HG03064 (cell line): ENCODE data around the gene PHYHIPL.

Experiments used
- ATAC-seq: cut with Tn5 transposase; IDR thresholded peaks from one replicate; pipeline ENCODE4 v1.9.1; 2021; ENCODE audit warnings: low read depth; ENCODE audit not compliant: unreplicated experiment

Gene PHYHIPL

GRCh38 chr10:59285848-59286247 lies 109.4 kb downstream of the PHYHIPL start:
- ATAC-seq = no peak

DNA sequence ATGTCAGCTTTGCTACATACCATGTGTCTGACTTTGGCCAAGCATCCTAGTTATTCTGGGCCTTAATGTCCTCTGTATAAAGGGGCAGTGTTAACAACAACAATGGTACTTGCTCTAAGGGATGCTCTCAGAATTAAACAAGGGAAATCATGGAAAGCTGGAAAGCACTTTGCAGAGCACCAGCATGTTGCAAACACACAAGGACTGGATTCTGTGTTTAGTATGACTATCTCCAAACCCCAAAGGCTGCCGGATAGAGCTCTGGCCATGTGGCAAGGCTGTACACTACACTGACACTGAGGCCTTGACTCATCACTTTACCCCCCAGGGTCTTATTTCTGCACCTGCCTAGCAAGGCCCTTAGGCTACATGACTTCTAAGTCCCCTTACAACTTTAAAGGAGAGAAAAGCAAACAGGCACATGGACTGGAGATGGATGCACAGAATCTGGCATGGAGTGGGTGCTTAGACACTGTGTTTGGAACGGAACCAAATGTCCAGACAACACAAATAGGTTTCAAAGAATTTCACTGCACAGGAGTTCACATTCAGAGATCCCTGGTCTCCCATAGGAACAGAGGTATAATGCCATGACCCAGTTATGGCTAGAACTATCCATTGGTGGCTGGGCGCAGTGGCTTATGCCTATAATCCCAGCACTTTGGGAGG lies 111.3 kb downstream of the PHYHIPL start:
- no peak for ATAC-seq

GRCh38 chr10:59289853-59290252 lies 113.4 kb downstream of the PHYHIPL start:
- no peak for ATAC-seq

DNA sequence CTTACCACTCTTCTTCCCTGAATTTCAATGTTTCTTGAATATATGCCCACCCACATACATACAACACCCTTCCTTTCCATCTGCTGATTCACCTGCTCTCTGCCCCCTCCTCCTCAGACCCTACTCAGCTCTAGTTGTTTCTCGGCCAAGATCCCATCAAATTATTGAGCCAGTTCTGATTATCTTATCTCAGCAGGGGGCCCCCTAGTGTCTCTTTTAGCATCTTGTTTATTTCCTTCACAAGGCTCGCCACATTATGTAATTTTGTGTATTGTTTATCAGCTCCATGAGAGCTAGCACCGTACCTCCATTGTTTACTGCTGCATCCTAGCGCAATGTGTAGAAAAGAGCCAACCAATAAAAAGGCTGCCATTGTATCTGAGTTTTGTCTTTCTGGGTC lies 114.0 kb downstream of the PHYHIPL start:
- no peak for ATAC-seq
